ENCODE measurements around the gene SLC8B1. TPM values are rescaled to one million over a fixed set of nuclear protein-coding genes. Genes with fewer than 3 reads are reported as not detected.

The SLC8B1 gene
- total RNA-seq, 2 donors from 2014 or later: 25.2 to 44.2 TPM

DNA sequence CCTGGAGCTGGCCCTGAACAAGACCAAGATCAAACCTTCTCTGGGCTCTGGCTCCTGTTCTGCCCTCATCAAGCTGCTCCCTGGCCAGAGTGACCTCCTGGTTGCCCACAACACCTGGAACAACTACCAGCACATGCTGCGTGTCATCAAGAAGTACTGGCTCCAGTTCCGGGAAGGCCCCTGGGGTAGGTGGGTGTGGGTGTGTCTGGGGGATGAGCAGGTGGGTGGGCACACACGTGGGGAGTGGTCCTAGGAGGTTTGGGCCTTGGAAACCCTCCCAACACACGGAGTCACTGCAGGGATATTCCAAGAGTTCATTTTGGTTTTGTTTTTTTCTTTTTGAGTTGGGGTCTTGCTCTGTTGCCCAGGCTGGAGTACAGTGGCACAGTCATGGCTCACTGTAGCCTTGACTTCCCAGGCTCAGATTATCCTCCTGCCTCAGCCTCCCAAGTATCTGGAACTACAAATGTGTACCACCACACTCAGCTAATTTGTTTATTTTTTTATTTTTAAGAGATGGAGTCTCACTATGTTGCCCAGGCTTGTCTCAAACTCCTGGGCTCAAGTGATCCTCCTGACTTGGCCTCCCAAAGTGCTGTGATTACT lies 40.0 kb upstream of the SLC8B1 start:
- no peaks in the 10 kb centered on the region for H3K4me1 ChIP-seq
- no peaks in the 10 kb centered on the region for H3K9me3 ChIP-seq
- TF ChIP-seq POLR2A (IDR thresholded peaks at IDR 0.05): no peak
- TF ChIP-seq, protein P1, sequence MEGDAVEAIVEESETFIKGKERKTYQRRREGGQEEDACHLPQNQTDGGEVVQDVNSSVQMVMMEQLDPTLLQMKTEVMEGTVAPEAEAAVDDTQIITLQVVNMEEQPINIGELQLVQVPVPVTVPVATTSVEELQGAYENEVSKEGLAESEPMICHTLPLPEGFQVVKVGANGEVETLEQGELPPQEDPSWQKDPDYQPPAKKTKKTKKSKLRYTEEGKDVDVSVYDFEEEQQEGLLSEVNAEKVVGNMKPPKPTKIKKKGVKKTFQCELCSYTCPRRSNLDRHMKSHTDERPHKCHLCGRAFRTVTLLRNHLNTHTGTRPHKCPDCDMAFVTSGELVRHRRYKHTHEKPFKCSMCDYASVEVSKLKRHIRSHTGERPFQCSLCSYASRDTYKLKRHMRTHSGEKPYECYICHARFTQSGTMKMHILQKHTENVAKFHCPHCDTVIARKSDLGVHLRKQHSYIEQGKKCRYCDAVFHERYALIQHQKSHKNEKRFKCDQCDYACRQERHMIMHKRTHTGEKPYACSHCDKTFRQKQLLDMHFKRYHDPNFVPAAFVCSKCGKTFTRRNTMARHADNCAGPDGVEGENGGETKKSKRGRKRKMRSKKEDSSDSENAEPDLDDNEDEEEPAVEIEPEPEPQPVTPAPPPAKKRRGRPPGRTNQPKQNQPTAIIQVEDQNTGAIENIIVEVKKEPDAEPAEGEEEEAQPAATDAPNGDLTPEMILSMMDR (IDR thresholded peaks at IDR 0.05): no peak
- H3K36me3 ChIP-seq (replicated peaks in 1 of 2; ENCODE audit: insufficient read depth in 1 of 2, low read depth in 2 of 2): peaks cover 0 to 7% of the 10 kb centered on the region in 2 donors
- no peak overlapping the region for H3K27ac ChIP-seq
- H3K27me3 ChIP-seq: no peaks in the 10 kb centered on the region
- no peak for DNase-seq
- WGBS, 2 donors: 92 to 100% methylated on average over 1 to 4 of the region's 4 CpGs
- no peak overlapping the region for H3K4me3 ChIP-seq
- intact Hi-C loops (cut with DNase I): no loop called here
- no peak for ATAC-seq

- no peak for ATAC-seq
- 89 to 91% methylated on average over 3 of the region's 3 CpGs for WGBS, 2 donors
Observed at GRCh38 chr12:113373969-113374368, 39.1 kb upstream of the SLC8B1 start.

GRCh38 chr12:113373440-113373839 lies 38.5 kb upstream of the SLC8B1 start:
- peaks cover 0 to 7% of the 10 kb centered on the region in 2 donors for H3K36me3 ChIP-seq (replicated peaks in 1 of 2; ENCODE audit: insufficient read depth in 1 of 2, low read depth in 2 of 2)
- no peak for TF ChIP-seq POLR2A (IDR thresholded peaks at IDR 0.05)
- TF ChIP-seq, protein P1 (IDR thresholded peaks at IDR 0.05): no peak
- DNase-seq: no peak
- H3K4me1 ChIP-seq: no peaks in the 10 kb centered on the region
- H3K4me3 ChIP-seq: no peak overlapping the region
- no peaks in the 10 kb centered on the region for H3K9me3 ChIP-seq
- no peak for ATAC-seq
- no peak overlapping the region for H3K27ac ChIP-seq
- 95 to 100% methylated on average over 3 of the region's 3 CpGs for WGBS, 2 donors
- no peaks in the 10 kb centered on the region for H3K27me3 ChIP-seq
- intact Hi-C loops (cut with DNase I): no loop called here

More at GRCh38 chr12:113373969-113374368, 39.1 kb upstream of the SLC8B1 start:
- H3K27ac ChIP-seq: no peak overlapping the region
- H3K4me1 ChIP-seq: no peaks in the 10 kb centered on the region
- no peak for DNase-seq
- no peaks in the 10 kb centered on the region for H3K27me3 ChIP-seq
- peaks cover 0 to 7% of the 10 kb centered on the region in 2 donors for H3K36me3 ChIP-seq (replicated peaks in 1 of 2; ENCODE audit: insufficient read depth in 1 of 2, low read depth in 2 of 2)
- H3K4me3 ChIP-seq: no peak overlapping the region
- no peak for TF ChIP-seq POLR2A (IDR thresholded peaks at IDR 0.05)
- TF ChIP-seq, protein P1 (IDR thresholded peaks at IDR 0.05): no peak
- H3K9me3 ChIP-seq: no peaks in the 10 kb centered on the region
- intact Hi-C loops (cut with DNase I): no loop called here

- TF ChIP-seq, protein P1 (IDR thresholded peaks at IDR 0.05): no peak
- no peak for TF ChIP-seq POLR2A (IDR thresholded peaks at IDR 0.05)
- H3K9me3 ChIP-seq: no peaks in the 10 kb centered on the region
- intact Hi-C loops (cut with DNase I): no loop called here
- H3K27ac ChIP-seq: no peak overlapping the region
- no peaks in the 10 kb centered on the region for H3K27me3 ChIP-seq
- H3K36me3 ChIP-seq (replicated peaks in 1 of 2; ENCODE audit: insufficient read depth in 1 of 2, low read depth in 2 of 2): peaks cover 0 to 7% of the 10 kb centered on the region in 2 donors
- 97 to 100% methylated on average over 6 to 9 of the region's 9 CpGs for WGBS, 2 donors
- H3K4me3 ChIP-seq: no peak overlapping the region
- no peak for DNase-seq
- ATAC-seq: no peak
- H3K4me1 ChIP-seq: no peaks in the 10 kb centered on the region
Observed at GRCh38 chr12:113372371-113372770, 37.5 kb upstream of the SLC8B1 start.

- WGBS, 2 donors: 89 to 97% methylated on average over 4 to 6 of the region's 6 CpGs
- no peaks in the 10 kb centered on the region for H3K4me1 ChIP-seq
- intact Hi-C loops (cut with DNase I): no loop called here
- H3K27ac ChIP-seq: no peak overlapping the region
- no peak for TF ChIP-seq POLR2A (IDR thresholded peaks at IDR 0.05)
- TF ChIP-seq, protein P1 (IDR thresholded peaks at IDR 0.05): no peak
- H3K4me3 ChIP-seq: no peak overlapping the region
- no peaks in the 10 kb centered on the region for H3K9me3 ChIP-seq
- no peaks in the 10 kb centered on the region for H3K27me3 ChIP-seq
- DNase-seq: no peak
- no peak for ATAC-seq
- peaks cover 0 to 7% of the 10 kb centered on the region in 2 donors for H3K36me3 ChIP-seq (replicated peaks in 1 of 2; ENCODE audit: insufficient read depth in 1 of 2, low read depth in 2 of 2)
Observed at GRCh38 chr12:113371808-113372207, 36.9 kb upstream of the SLC8B1 start.
